GM19438 (cell line): ENCODE data around the gene FHIT.

ENCODE experiments used
- ATAC-seq: cut with Tn5 transposase; IDR thresholded peaks from one replicate; pipeline ENCODE4 v1.9.1; 2021; ENCODE audit warnings: low read depth; ENCODE audit not compliant: unreplicated experiment

The FHIT gene

GRCh38 chr3:60798456-60798855, 452.8 kb downstream of the FHIT start:
- ATAC-seq: no peak

GRCh38 chr3:60792249-60792852, 458.9 kb downstream of the FHIT start:
- no peak for ATAC-seq

- ATAC-seq: no peak
These were observed 463.1 kb downstream of the FHIT start for GRCh38 chr3:60788185-60788584.

- ATAC-seq: no peak
These were observed 469.3 kb downstream of the FHIT start for GRCh38 chr3:60781935-60782334.

GRCh38 chr3:60779637-60780036, 471.6 kb downstream of the FHIT start:
- ATAC-seq: no peak

- no peak for ATAC-seq
These were observed 475.3 kb downstream of the FHIT start for GRCh38 chr3:60775985-60776384.

- ATAC-seq: no peak
These were observed 476.6 kb downstream of the FHIT start for GRCh38 chr3:60774617-60775016.

GRCh38 chr3:60772584-60772983, 478.7 kb downstream of the FHIT start:
- no peak for ATAC-seq

- ATAC-seq: no peak
These were observed 479.5 kb downstream of the FHIT start for GRCh38 chr3:60771766-60772165.

- ATAC-seq: no peak
These were observed 480.7 kb downstream of the FHIT start for GRCh38 chr3:60770532-60770931.

GRCh38 chr3:60767536-60767935, 483.7 kb downstream of the FHIT start:
- no peak for ATAC-seq

GRCh38 chr3:60765776-60766175, 485.5 kb downstream of the FHIT start:
- no peak for ATAC-seq

GRCh38 chr3:60764870-60765269, 486.4 kb downstream of the FHIT start:
- no peak for ATAC-seq

- ATAC-seq: no peak
These were observed 491.1 kb downstream of the FHIT start for GRCh38 chr3:60760145-60760544.

GRCh38 chr3:60759439-60759838, 491.8 kb downstream of the FHIT start:
- ATAC-seq: no peak

GRCh38 chr3:60758831-60759230, 492.4 kb downstream of the FHIT start:
- no peak for ATAC-seq

GRCh38 chr3:60758171-60758570, 493.1 kb downstream of the FHIT start:
- ATAC-seq: no peak

GRCh38 chr3:60757724-60758123, 493.5 kb downstream of the FHIT start:
- ATAC-seq: no peak

GRCh38 chr3:60756241-60757030, 494.8 kb downstream of the FHIT start:
- ATAC-seq: no peak

- no peak for ATAC-seq
These were observed 496.2 kb downstream of the FHIT start for GRCh38 chr3:60755094-60755493.

- ATAC-seq: no peak
These were observed 496.6 kb downstream of the FHIT start for GRCh38 chr3:60754617-60755016.

GRCh38 chr3:60752809-60753208, 498.4 kb downstream of the FHIT start:
- no peak for ATAC-seq
